Suprapubic skin (tissue), 3 donors: ENCODE data around the gene NMNAT2.

Source experiments
- CTCF ChIP-seq, 2 donors: fragments of 200-600 bp in 1 of 2; fragments of 450-650 bp in 1 of 2; sonication (generic) in 1 of 2; IDR thresholded peaks; one replicate each; pipeline ENCODE4 v1.5.1; 2016 to 2019; ENCODE audit warnings: antibody characterized with exemption in 2 of 2, mild to moderate bottlenecking in 1 of 2, moderate library complexity in 1 of 2
- POLR2A ChIP-seq, 2 donors: fragments of 450-650 bp; IDR thresholded peaks; one replicate each; pipeline ENCODE4 v1.6.1; 2017; ENCODE audit warnings: antibody characterized with exemption in 2 of 2, mild to moderate bottlenecking in 2 of 2, moderate library complexity in 2 of 2

GRCh38 chr1:183262628-183263200, 155.5 kb downstream of the NMNAT2 start:
- TF ChIP-seq CTCF (IDR thresholded peaks at IDR 0.05) (no peak), POLR2A (IDR thresholded peaks at IDR 0.05) (no peak)
